Keratinocyte (primary cell): ENCODE results near the gene PGLYRP3.
"Not testable (repeated sequence)": the region's sequence is repeated elsewhere in the genome, so short reads cannot be mapped to it uniquely, and the experiment has no call there.

Experiments used
- EZH2 ChIP-seq: IDR thresholded peaks from one replicate; pipeline ENCODE4 v1.6.1; 2012; ENCODE audit warnings: inconsistent platforms, mild to moderate bottlenecking, low read length, moderate library complexity
- TF ChIP-seq, protein P1 (sequence below), 3 experiments: IDR thresholded peaks in 1 of 3; conservative IDR thresholded peaks in 1 of 3; optimal IDR thresholded peaks in 1 of 3; 2 replicates in 2 of 3; 3 replicates in 1 of 3; pipeline versions ENCODE3 to v1.5.1; 2011; ENCODE audit warnings: low read length in 3 of 3, mild to moderate bottlenecking in 3 of 3, moderate library complexity in 2 of 3, control low read depth in 1 of 3, inconsistent platforms in 1 of 3; ENCODE audit not compliant: insufficient read depth in 2 of 3; ENCODE audit errors: extremely low read depth in 1 of 3

DNA sequence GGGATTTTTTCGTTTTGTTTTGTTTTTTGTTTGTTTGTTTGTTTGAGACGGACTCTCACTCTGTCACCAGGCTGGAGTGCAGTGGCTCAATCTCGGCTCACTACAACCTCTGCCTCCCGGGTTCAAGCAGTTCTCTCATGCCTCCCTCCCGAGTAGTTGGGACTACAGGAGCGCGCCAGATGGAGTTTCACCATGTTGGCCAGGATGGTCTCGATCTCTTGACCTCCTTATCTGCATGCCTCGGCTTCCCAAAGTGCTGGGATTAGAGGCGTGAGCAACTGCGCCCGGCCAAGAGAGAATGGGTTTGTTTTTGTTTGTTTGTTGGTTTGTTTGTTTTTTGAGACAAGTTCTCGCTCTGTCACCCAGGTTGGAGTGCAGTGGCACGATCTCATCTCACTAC is 34.3 kb upstream of the PGLYRP3 start:
- TF ChIP-seq, protein P1, sequence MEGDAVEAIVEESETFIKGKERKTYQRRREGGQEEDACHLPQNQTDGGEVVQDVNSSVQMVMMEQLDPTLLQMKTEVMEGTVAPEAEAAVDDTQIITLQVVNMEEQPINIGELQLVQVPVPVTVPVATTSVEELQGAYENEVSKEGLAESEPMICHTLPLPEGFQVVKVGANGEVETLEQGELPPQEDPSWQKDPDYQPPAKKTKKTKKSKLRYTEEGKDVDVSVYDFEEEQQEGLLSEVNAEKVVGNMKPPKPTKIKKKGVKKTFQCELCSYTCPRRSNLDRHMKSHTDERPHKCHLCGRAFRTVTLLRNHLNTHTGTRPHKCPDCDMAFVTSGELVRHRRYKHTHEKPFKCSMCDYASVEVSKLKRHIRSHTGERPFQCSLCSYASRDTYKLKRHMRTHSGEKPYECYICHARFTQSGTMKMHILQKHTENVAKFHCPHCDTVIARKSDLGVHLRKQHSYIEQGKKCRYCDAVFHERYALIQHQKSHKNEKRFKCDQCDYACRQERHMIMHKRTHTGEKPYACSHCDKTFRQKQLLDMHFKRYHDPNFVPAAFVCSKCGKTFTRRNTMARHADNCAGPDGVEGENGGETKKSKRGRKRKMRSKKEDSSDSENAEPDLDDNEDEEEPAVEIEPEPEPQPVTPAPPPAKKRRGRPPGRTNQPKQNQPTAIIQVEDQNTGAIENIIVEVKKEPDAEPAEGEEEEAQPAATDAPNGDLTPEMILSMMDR (optimal IDR thresholded peaks at IDR 0.05 in 1 of 3, IDR thresholded peaks at IDR 0.05 in 1 of 3, conservative IDR thresholded peaks at IDR 0.05 in 1 of 3; ENCODE audit: extremely low read depth in 1 of 3, insufficient read depth in 2 of 3, low read length in 3 of 3): not testable (repeated sequence)
- TF ChIP-seq EZH2: not testable (repeated sequence)
